GM19324 (cell line): ENCODE data around the gene SLC47A2.
"Not testable (repeated sequence)": the region's sequence is repeated elsewhere in the genome, so short reads cannot be mapped to it uniquely, and the experiment has no call there.

Experiments used
- ATAC-seq: cut with Tn5 transposase; IDR thresholded peaks from one replicate; pipeline ENCODE4 v1.9.1; 2021; ENCODE audit warnings: mild to moderate bottlenecking, moderate library complexity; ENCODE audit not compliant: unreplicated experiment, low FRiP score

SLC47A2 gene, protein sequence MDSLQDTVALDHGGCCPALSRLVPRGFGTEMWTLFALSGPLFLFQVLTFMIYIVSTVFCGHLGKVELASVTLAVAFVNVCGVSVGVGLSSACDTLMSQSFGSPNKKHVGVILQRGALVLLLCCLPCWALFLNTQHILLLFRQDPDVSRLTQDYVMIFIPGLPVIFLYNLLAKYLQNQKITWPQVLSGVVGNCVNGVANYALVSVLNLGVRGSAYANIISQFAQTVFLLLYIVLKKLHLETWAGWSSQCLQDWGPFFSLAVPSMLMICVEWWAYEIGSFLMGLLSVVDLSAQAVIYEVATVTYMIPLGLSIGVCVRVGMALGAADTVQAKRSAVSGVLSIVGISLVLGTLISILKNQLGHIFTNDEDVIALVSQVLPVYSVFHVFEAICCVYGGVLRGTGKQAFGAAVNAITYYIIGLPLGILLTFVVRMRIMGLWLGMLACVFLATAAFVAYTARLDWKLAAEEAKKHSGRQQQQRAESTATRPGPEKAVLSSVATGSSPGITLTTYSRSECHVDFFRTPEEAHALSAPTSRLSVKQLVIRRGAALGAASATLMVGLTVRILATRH

DNA sequence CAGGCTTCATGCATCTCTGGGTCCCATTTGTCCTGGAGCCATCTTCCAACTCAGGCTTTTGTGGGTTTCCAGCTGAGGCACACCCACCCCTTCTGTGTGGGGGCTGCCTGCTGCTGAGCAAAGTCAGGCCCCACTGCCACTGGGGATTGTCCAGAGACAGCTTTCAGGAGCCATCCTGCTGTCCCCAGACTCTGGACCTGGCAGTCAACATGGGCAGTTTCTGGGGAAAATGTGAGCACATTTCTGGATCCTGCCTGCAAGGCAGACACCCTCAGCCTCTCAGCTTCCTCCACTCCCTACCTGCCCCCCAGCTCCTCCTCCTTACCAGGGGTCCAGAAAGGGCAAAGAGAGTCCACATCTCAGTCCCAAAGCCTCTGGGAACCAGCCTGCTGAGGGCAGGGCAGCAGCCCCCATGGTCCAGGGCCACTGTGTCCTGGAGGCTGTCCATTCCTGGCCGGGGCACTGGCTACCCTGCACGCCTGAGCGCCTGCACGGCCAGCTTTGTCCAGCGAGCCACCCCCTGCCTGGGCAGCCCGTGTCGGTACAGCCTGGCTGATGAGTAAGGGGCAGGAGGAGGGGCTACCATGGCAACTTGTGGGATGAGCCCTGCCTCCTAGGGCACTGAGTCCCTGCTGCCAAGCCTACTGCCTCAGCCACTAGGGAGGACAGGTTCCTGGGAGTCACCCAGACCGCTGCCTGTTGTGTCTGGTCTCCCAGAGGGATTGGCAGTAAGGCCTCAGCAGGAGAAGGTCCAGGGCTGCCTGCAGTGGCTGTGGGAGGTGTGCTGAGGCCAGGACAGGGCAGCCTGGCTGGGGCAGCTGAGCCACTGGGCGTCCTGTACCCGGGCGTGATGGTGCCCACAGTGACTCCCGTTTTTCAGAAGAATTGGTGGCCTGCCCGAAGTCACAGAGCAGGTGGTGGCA is at the start of gene SLC47A2:
SLC47A2 (minus strand) TSS at position 477 of the 923 bp plus-strand sequence; CDS start at position 448, 29 bp downstream.
- ATAC-seq, result no peak

DNA sequence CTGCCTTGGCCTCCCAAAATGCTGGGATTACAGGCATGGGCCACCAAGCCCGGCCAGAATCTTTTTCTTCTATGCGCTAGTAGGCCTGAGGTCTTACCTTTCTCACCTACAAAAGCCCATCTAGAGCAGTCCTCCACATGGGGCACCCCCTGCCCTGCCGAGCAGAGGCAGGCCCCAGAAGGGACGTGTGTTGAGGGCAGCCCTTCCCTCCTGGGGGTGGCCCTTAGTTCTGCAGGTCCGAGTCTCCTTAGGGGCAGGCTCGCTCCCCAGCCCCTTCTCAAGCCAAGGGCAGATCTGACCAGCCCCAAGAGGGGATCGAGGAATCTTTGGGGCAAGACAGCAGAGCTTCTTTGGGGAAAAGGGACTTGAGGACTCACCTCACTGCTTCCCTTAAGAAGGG is 49.6 kb upstream of the SLC47A2 start:
- ATAC-seq, result no peak

DNA sequence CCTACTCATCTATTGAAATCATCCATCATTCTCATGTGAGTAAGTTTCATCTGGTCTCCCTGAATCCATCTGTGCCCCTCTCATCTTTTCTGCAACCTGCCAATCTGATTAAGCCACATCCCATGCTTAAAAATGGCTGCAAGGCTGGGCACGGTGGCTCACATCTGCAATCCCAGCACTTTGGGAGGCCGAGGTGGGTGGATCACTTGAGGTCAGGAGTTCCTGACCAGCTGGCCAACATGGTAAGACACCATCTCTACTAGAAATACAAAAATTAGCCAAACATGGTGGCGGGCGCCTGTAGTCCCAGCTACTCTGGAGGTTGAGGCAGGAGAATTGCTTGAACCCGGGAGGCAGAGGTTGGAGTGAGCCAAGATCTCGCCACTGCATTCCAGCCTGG is 47.6 kb upstream of the SLC47A2 start:
- ATAC-seq, result not testable (repeated sequence)

DNA sequence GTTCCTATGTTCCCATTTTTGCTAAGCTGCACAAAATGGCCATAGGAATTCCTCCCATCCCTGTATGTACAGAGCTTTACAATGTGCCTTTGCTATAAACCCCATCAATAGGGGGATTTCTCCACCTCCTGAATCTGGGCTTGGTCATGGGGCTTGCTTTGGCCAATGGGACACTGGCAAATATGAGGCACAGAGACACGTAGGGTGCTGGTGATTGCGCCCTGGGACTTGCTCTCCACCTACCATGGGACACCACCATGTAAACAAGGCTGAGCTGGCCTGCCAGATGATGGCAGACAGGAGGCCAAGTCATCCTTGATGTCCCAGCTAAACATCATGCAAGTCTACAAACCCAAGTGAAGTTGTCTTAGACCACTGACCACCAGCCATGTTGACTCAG is 47.0 kb upstream of the SLC47A2 start:
- no peak for ATAC-seq

DNA sequence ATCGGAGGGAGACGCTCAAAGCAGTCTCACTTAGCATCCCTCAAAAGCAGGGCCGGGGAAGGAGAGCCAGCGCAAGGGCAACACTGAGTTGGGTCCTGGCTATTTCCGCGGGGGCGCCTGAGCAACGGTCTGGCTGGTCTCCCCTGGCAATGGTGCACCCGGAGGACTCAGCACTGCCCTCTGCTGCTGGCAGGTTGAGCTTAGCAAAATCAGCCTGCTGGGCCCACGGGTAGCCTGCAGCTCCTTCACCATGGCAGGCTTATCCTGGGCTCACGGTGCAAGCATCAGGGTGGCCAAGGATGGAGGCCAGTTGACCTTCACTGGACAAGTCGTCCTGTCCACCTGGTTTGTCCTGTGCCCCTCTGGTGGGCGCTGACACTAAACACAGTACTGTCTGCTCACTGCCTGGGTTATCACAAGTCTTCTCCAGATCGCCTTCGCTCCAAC is 46.2 kb upstream of the SLC47A2 start:
- no peak for ATAC-seq

DNA sequence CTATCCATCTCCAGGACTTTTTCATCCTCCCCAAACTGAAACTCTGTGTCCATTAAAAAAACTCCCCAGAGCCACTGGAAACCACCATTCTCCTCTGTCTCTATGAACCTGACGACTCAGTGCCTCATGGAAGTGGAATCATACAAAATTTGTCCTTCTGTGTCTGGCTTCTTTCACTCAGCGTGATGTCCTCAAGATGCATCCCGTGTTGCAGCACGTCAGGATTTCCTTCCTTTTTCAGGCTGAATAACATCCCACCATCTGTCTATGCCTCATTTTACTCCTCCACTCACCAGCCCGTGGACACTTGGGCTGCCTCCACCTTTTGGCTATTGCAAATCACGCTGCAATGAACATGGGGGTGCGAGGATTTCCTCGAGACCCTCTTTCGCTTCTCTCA is 44.4 kb upstream of the SLC47A2 start:
- no peak for ATAC-seq

DNA sequence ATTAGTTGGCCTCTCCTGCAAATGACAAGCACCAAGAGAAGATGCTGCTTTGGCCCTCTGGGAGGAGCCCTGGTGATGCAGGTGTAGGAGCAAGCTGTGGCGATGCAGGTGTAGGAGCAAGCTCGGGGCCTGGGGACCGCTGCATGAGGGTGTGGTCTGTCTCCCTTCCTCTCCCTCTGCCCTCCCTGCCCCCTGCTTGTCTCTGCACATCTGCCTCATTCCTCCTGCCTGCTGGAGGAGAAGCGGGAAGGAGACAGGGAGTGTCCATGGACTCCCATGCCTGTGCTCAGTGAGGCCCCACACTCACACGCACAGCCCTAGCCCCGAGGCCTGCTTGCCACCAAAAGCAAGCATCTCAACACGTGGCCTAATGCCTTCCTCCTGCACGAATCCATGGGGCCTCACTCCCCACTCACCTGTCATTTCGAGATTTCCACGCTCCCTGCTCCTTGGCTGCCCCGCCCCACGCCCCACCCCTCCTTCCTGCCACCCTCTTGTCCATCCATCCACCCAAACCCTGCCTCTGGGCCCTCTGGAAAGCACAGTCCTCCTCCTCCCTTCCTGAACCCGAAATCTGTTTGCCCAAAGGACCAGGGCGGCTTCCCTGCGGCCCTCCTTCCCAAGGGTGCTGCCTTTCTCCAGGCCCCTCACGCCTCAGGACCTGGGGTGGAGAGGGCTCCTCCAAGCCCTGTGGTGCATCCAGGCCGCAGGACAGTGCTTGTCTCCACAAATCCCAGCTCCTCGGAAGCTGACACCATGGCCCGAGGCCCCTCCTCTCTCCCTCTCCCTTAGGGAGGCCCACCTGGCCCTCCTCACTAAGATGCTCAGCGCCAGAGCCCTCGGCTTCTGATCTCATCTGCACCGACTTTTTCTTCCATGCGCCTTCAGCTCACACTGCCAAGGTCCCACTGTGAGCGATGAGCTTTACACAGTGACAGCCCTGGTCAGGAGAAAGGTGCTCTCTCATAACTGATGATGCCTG is 43.5 kb upstream of the SLC47A2 start:
- no peak for ATAC-seq

DNA sequence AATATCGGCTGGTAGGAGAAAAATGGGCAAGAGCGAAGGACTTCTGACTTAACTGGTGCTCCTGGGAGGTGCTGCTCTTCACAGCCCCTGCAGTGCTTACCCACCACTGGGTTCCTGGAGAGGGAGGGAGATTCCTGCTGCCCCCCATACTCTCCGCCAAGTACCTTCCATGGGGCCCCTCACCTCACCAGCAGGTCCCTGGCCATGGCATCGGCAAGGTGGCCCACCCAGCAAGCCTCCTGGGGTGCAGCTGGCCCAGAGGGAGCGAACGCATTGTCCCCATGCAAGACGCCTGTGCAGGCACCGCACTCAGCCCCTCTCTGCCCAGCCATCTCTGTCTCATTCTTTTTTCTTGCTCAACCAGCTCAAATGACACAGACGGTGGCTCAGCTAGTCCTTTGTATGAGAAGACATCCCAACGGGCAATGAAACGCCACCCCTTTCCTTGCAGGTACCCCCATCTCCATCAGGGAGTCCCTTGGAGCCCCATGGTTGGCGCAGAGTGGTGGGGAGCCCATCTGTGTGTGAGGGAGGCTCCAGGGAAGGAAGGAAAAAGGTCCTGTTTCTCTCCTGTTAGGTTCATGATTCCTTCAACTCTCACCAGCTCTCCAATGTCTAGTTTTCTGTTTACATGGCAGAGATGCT is 41.3 kb upstream of the SLC47A2 start:
- no peak for ATAC-seq

DNA sequence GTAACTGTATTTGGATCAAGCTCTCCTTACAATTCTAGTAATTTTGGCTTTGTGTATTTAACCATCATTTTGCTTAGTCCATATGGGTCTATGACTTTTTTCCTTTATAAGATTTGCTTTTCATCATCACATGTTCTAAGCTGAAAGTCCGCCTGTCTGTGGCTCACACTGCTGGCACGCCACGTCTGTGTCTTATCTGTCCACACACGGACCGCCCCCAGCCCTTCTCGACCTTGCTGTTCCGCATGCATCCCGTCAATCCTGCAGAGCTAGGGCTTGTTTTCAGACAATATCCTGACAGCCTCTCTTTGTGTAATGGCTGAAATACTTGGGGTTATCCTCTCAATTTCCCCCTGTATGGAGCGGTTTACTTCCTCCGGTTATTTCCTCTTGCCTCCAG is 40.2 kb upstream of the SLC47A2 start:
- ATAC-seq, result no peak

DNA sequence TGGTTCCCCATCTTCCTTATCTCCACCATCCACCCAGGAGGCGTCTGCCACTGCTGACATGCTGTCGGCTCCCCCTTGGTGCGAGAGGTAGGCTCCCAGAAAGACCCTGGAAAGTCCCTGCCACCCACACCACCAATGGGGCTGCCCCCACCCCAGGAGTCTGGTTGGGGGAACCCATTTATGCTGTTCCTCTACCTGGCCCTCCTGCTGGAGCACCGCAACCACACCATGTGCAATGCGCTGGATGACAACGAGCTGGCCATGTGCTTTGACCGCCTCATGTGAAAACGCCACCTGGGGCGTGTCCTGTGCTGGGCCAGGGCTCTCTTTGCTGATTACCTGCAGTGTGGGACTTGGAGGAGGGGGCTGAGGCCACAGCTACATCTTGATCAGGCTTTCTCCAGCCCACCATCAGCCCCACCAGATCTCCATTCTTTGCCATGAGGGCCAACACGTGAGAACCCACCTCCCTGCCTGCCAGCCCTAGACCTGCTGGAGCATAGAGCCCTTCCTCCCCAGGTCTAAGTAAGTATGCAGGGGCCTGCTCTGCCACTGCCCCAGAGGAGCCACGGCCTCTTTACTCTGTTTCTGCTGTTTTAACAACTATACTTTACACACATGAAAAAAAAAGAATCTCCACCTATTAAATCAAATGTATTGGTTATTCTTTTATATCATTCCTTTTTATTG is 39.6 kb upstream of the SLC47A2 start:
- ATAC-seq, result no peak

DNA sequence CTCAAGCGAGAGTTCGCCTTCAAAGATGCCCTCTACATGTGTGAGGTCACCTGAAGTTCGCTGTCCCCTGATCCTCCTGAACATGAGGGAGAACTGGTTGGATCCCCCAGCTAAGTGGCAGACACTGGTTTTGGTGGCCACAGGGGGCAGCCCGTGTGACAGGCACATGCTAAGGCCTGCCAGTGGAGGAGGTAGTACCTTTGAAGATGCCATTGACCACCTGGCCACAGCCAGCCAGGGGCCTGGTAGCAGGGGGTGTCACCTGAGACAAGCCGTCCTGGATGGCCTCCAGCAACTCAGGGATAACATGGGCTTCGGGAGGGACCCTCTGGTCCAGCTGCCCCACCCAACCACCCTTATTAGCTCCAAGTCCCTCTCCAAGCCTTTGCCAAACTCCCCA is 39.0 kb upstream of the SLC47A2 start:
- ATAC-seq, result no peak

DNA sequence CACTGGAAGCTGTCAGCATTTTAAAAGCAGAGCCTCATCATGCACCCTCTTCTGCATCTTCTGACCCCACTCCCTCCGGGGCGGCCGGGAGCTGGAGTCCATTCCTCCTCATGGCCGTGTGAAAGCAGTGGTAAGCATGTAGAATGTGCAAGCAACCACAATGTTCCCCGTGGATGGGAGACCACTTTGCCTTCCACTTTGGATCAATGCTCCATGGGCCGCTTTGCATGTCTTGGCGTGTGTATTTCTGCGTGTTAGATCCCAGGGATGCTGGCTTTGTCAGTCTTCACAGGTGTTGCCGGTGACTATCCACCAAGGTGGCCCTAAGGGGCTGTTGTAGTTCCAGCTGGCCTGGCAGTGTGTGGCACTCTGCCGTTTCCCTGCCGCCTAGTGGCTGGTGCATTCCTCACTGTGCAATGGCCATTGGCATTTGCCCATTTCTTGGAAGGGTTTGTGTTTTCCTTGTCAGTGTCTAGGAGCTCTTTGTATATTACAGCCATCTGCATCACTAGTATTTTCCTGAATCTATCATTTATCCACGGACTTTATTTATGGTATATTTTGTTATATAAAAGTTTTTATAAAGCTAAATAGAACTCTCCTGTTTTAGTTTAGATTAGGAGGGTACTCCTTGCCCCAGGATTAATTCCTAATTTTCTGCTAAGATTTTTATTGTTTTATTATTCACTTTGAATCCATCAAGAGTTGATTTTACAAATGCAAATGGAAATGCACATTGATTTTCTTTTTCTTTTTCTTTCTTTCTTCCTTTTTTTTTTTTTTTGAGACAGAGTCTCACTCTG is 37.5 kb upstream of the SLC47A2 start:
- ATAC-seq, result no peak

DNA sequence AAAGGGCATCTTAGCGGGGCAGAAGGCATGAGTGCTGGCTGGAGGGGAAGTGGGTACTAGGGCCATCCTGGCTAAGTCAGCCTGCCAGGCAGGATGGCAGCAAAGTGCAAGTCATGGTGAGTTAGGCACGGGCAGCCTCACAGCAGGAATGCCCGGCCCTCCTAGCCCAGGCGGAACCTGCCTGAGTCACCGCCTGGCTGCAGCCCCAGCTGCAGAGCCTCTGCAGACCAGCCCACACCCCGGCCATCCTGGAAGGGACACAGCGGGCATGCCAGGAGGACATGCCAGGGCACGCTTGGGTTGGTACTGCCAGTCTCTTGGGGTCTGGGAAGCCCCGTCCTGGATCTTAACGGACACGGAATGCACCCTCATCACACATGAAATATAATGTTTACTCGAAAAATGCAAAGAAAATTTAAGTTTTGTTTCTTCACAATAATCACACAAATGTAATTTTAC is 36.7 kb upstream of the SLC47A2 start:
- no peak for ATAC-seq

DNA sequence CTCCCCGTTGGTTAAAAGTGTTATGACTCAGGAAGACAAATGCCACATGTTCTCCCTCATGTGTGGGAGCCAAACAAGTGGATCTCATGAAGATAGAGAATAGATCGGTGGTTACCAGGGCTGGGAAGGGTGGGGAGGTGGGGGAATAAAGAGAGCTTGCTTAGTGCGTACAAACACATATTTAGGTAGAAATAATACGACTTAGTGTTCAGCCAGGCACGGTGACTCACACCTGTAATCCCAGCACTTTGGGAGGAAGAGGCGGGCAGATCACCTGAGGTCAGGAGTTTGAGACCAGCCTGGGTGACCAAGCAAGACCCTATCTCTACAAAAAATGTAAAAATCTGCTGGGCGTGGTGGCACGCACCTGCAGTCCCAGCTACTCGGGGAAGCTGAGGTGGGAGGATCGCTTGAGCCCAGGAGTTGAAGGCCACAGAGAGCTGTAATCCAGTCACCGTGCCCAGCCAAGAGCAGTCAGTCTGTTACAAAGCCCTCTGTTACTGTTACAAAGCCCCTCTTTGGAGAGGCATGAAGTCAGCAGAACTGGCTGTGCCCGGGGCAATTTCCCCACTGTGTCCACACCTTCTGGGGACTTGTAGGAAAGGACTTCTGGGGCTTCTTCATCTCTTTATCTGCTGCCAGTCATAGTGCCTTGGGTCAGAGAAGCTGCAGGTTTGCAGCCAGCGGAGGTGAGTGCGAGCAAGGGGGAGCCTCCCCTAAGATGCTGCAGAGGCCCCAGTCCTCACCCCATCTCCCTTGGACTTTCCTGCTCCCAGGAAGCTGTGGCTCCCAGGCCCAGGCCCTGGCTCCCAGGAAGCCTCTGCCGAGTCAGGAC is 36.0 kb upstream of the SLC47A2 start:
- ATAC-seq, result no peak

DNA sequence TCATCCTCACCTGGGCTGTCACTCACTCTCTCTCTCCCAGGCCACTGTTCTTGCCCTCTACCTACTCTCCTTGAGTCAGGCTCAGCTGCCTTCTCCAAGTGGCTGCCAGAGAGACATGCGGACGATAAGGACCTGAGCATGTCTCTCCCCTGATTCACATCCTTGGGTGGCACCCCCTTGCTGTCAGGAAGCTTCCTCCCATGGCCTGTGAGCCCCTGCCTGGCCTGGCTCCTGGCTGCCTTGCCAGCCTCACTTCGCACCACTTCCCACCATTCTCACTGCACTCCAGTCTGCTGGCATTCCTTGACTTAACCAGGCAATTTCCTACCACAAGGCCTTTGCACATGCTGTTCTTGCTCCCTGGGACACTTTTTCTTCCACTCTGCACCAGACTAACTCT is 34.5 kb upstream of the SLC47A2 start:
- no peak for ATAC-seq

DNA sequence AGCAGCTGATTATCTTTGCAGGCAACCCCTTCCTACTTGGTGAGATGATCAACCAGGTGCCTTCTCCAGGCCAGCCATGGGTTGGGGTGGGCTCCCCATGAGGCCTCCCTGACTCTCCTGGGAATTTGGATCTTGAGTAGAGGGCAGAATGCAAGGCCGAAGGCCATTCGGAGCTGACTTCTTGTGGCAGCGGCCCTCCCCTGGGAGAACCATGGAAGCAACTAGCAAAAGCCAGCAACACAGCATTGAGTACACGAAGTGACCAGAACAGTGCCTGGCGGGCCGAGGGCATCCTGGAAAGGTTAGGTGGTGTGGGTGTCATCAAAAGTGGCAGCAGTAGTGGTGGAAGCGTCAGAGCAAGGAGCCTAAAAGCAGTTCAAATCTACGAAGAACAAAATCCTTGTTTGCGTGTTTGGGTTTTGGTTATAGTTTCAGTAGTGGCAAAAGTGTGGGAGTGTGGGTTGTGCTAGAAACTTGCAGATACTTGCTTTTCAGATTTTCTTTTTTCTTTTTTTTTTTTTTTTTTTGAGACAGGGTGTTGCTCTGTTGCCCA is 33.7 kb upstream of the SLC47A2 start:
- no peak for ATAC-seq

DNA sequence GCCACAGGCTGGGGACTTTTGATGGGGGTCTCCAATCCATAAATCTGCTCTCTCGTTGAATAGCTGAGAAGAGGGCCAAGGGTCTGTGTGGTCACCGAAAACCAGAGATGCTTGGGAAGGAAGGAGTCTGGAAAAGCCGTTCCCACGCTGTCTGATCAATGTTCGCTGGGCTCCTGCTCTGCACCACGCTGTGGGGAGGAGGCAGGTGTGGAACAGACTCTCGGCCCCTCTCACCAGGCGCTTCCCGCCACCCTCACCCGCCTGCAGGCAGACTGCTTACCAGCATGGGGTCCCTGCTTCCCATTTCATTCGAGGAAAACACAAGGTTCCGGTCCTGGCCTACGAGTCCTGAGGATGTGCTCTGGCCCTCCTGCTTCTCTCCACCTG is 32.4 kb upstream of the SLC47A2 start:
- ATAC-seq, result no peak
